DND-41 (cell line): ENCODE measurements around the gene MMAB.

Experiments used
- CTCF ChIP-seq: IDR thresholded peaks from 2 replicates; pipeline ENCODE4 v1.5.1; 2012; ENCODE audit warnings: borderline replicate concordance, low read length, moderate library complexity, mild to moderate bottlenecking; ENCODE audit not compliant: poor library complexity, severe bottlenecking; ENCODE audit errors: extremely low read depth
- EZH2 ChIP-seq: IDR thresholded peaks from 3 replicates; pipeline ENCODE4 v1.6.1; 2012; ENCODE audit warnings: borderline replicate concordance, low read depth, mild to moderate bottlenecking, moderate library complexity, low read length, inconsistent platforms; ENCODE audit not compliant: severe bottlenecking

GRCh38 chr12:109577311-109577710, 4.0 kb upstream of the MMAB start:
- TF ChIP-seq CTCF (no peak), EZH2 (no peak)
